Hepatocyte (in vitro differentiated cells): ENCODE measurements around the gene ALDH9A1. TPM values are rescaled to one million over a fixed set of nuclear protein-coding genes. Genes with fewer than 3 reads are reported as not detected.

Experiments used
- DNase-seq: peaks from one replicate; pipeline ENCODE4 v3.0.0-alpha.2; 2016; ENCODE audit warnings: low spot score
- H2AFZ ChIP-seq: fragments of 200-600 bp; sonication (generic); 2 replicates; pipeline ENCODE4 v1.6.0; 2016; ENCODE audit warnings: antibody characterized with exemption, mild to moderate bottlenecking
- H3K27ac ChIP-seq: fragments of 200-600 bp; sonication (generic); 2 replicates; pipeline ENCODE4 v1.5.1; 2016; ENCODE audit warnings: mild to moderate bottlenecking
- H3K27me3 ChIP-seq: fragments of 200-600 bp; sonication (generic); 2 replicates; pipeline ENCODE4 v1.6.1; 2016
- H3K36me3 ChIP-seq: fragments of 200-600 bp; sonication (generic); replicated peaks from 2 replicates; pipeline ENCODE4 v1.5.1; 2016; ENCODE audit warnings: low read depth; ENCODE audit not compliant: insufficient read depth
- H3K4me1 ChIP-seq: fragments of 200-600 bp; sonication (generic); 2 replicates; pipeline ENCODE4 v1.5.1; 2016; ENCODE audit warnings: mild to moderate bottlenecking, moderate library complexity; ENCODE audit not compliant: insufficient read depth
- H3K4me2 ChIP-seq: fragments of 200-600 bp; sonication (generic); 2 replicates; pipeline ENCODE4 v1.6.0; 2016
- H3K4me3 ChIP-seq: fragments of 200-600 bp; sonication (generic); 2 replicates; pipeline ENCODE4 v1.5.1; 2016; ENCODE audit warnings: mild to moderate bottlenecking
- H3K79me2 ChIP-seq: fragments of 200-600 bp; sonication (generic); 2 replicates; pipeline ENCODE4 v1.6.0; 2017; ENCODE audit warnings: mild to moderate bottlenecking
- H3K9me2 ChIP-seq: fragments of 200-600 bp; sonication (generic); replicated peaks from 2 replicates; pipeline ENCODE4 v1.6.0; 2017; ENCODE audit warnings: mild to moderate bottlenecking; ENCODE audit not compliant: insufficient read depth
- H3K9me3 ChIP-seq: fragments of 200-600 bp; sonication (generic); 2 replicates; pipeline ENCODE4 v1.5.1; 2016; ENCODE audit warnings: low read depth, mild to moderate bottlenecking
- H4K20me1 ChIP-seq: fragments of 200-600 bp; sonication (generic); 2 replicates; pipeline ENCODE4 v1.6.0; 2016; ENCODE audit warnings: mild to moderate bottlenecking; ENCODE audit not compliant: insufficient read depth, poor library complexity, severe bottlenecking
- CTCF ChIP-seq: fragments of 200-600 bp; sonication (generic); IDR thresholded peaks from 2 replicates; pipeline ENCODE4 v1.5.1; 2016; ENCODE audit warnings: antibody characterized with exemption, mild to moderate bottlenecking; ENCODE audit not compliant: poor library complexity
- EZH2 ChIP-seq: fragments of 200-600 bp; sonication (generic); IDR thresholded peaks from 2 replicates; pipeline ENCODE4 v1.6.1; 2016; ENCODE audit warnings: antibody characterized with exemption, mild to moderate bottlenecking, borderline replicate concordance
- EZH2phosphoT487 ChIP-seq: fragments of 200-600 bp; sonication (generic); IDR thresholded peaks from one replicate; pipeline ENCODE4 v1.6.1; 2018; ENCODE audit warnings: antibody characterized with exemption, mild to moderate bottlenecking, low read depth, moderate library complexity; ENCODE audit not compliant: unreplicated experiment, severe bottlenecking
- WGBS: methylation state at CpG from one replicate; pipeline ENCODE4 v1.1.6; 2016; ENCODE audit warnings: low lambda C conversion rate; ENCODE audit errors: missing lambda C conversion rate; 5-methylcytosine and 5-hydroxymethylcytosine counted together
- polyA plus RNA-seq: library from polyadenylated mRNA; unstranded; fragments of >200 nt; fragmentation: Nextera tagmentation; extraction: Ambion mirVana; gene quantifications from 2 replicates; pipeline ENCODE4 v1.2.1, GENCODE V29; 2016
- total RNA-seq: library from RNA; depleted of rRNA; stranded (reverse); fragments of >200 nt; gene quantifications from 2 replicates; pipeline ENCODE4 v1.2.3, GENCODE V29; 2014

The ALDH9A1 gene
- total and polyA plus RNA-seq, 2 experiments from 2014 or later, result 58.6 to 63.8 TPM

DNA sequence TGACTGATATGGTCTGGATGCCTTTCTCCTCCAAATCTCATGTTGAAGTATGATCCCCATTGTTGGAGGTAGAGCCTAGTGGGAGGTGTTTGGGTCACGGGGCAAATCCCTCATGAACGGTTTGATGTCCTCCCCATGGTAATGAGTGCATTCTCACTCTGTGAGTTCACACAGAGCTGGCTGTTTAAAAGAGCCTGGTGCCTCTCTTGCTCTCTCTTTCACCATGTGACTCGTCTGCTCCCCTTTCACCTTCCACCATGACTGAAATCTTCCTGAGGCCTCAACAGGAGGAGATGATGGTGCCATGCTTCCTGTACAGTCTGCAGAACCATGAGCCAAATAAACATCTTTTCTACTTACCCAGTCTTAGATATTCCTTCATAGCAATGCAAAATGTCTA, 30.2 kb downstream of the ALDH9A1 start:
- TF ChIP-seq EZH2, result no peak
- TF ChIP-seq CTCF, result no peak
- no peak for TF ChIP-seq EZH2phosphoT487
- Histone ChIP-seq H3K27ac (no peak overlapping the region), H2AFZ (no peak overlapping the region), H3K9me3 (no peaks in the 10 kb centered on the region), H3K79me2 (no peaks in the 10 kb centered on the region), H3K36me3 (peaks cover 3% of the 10 kb centered on the region), H3K27me3 (no peaks in the 10 kb centered on the region), H3K9me2 (no peaks in the 10 kb centered on the region), H4K20me1 (no peaks in the 10 kb centered on the region), H3K4me1 (no peaks in the 10 kb centered on the region), H3K4me3 (no peak overlapping the region), H3K4me2 (no peak overlapping the region)
- WGBS, result 91% methylated on average over 3 of the region's 3 CpGs
- DNase-seq, result no peak

DNA sequence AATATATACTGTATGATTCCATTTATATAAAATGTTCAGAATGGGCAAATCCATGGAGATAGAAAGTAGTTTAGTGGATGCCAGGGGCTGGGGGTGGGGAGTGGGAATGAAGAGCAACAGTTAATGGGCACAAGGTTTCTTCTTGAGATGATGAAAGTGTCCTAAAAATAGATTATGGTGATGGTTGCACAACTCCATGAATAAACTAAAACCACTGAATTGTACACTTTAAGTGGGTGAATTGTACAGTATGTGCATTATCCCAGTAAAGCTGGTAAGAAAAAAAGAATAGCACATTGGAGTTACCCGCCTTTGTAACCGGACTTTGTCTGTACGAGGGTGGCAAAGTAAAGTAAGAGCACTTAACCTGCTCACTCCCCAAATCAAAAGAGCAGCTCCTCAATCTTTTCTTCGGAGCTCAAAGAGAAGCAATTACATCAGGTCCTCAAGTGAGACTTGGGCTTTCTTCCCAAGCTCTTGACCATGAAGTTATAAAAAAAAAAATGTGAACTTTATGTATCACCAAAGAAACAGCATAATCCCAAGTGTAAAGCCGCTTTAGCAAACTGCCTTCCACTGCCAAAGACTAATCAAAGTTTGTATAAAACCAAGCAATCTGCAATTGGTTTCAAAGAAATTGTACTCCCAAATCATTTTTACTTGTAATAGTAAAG, 32.1 kb downstream of the ALDH9A1 start:
- no peak overlapping the region for H3K27ac ChIP-seq
- H2AFZ ChIP-seq, result no peak overlapping the region
- H3K4me1 ChIP-seq, result no peaks in the 10 kb centered on the region
- no peak overlapping the region for H3K4me3 ChIP-seq
- TF ChIP-seq CTCF, result no peak
- TF ChIP-seq EZH2, result no peak
- TF ChIP-seq EZH2phosphoT487, result no peak
- no peak for DNase-seq
- H3K36me3 ChIP-seq, result peaks cover 3% of the 10 kb centered on the region
- H3K4me2 ChIP-seq, result no peak overlapping the region
- no peaks in the 10 kb centered on the region for H3K27me3 ChIP-seq
- no peaks in the 10 kb centered on the region for H4K20me1 ChIP-seq
- 89% methylated on average over 5 of the region's 5 CpGs for WGBS
- no peaks in the 10 kb centered on the region for H3K79me2 ChIP-seq
- no peaks in the 10 kb centered on the region for H3K9me2 ChIP-seq
- no peaks in the 10 kb centered on the region for H3K9me3 ChIP-seq

- no peaks in the 10 kb centered on the region for H4K20me1 ChIP-seq
- no peaks in the 10 kb centered on the region for H3K4me1 ChIP-seq
- H2AFZ ChIP-seq, result no peak overlapping the region
- H3K27me3 ChIP-seq, result no peaks in the 10 kb centered on the region
- H3K4me3 ChIP-seq, result no peak overlapping the region
- no peaks in the 10 kb centered on the region for H3K9me3 ChIP-seq
- H3K4me2 ChIP-seq, result no peak overlapping the region
- no peak for DNase-seq
- no peak for TF ChIP-seq EZH2phosphoT487
- no peak for TF ChIP-seq CTCF
- TF ChIP-seq EZH2, result no peak
- no peaks in the 10 kb centered on the region for H3K9me2 ChIP-seq
- H3K36me3 ChIP-seq, result peaks cover 3% of the 10 kb centered on the region
- H3K27ac ChIP-seq, result no peak overlapping the region
- WGBS, result 88% methylated on average over 3 of the region's 3 CpGs
- H3K79me2 ChIP-seq, result no peaks in the 10 kb centered on the region
Observed at GRCh38 chr1:165662186-165662585, 36.2 kb downstream of the ALDH9A1 start.
